NCI-H460 (cell line): Measurements from ENCODE around the gene NECTIN1. TPM values are rescaled to one million over a fixed set of nuclear protein-coding genes. Genes with fewer than 3 reads are reported as not detected.

Experiments
- DNase-seq: peaks from one replicate; pipeline ENCODE4 v3.0.0-alpha.2; 2016; ENCODE audit warnings: low read depth; ENCODE audit errors: extremely low read depth
- total RNA-seq: library from RNA; depleted of rRNA; stranded (reverse); fragments of >200 nt; shearing (Covaris generic); gene quantifications from 2 replicates; pipeline ENCODE4 v1.2.3, GENCODE V29; 2014

The NECTIN1 gene
- total RNA-seq, 1 experiment from 2014 or later = 2.8 TPM

DNA sequence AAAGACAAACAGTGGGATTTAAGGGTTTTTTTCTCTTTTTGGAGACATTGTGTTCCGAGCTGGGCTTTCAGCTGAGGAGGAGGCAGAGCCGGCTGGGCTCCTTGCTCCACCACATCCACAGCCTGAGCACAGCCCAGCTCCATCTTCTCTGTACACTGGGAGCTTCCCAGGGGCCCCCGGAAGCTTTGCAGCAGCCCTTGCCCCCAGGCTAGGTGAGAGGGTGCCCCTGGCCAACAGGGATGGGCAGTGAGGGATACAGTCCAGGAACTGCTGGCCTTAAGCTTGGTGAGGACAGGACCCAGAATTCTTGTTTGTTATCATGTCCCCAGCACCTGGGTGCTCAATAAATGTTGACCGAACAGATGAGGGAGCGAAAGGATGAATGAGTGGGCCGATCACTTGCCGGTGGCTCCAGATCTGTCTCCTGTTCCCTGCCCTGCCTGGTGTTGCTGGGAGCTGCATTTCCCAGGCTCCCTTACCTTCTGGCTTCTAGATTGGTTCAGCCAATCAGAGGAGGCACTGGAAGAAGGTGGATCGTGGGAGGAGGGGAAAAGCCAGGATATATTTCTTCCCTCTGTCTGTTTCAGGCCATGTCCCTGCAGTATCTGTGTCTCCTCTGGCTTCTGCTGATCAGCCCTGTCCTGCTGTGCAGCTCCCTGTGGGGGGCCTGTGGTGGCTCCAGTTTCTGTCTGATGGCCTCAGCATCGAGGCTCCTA, 26.5 kb upstream of the NECTIN1 start:
- no peak for DNase-seq

DNA sequence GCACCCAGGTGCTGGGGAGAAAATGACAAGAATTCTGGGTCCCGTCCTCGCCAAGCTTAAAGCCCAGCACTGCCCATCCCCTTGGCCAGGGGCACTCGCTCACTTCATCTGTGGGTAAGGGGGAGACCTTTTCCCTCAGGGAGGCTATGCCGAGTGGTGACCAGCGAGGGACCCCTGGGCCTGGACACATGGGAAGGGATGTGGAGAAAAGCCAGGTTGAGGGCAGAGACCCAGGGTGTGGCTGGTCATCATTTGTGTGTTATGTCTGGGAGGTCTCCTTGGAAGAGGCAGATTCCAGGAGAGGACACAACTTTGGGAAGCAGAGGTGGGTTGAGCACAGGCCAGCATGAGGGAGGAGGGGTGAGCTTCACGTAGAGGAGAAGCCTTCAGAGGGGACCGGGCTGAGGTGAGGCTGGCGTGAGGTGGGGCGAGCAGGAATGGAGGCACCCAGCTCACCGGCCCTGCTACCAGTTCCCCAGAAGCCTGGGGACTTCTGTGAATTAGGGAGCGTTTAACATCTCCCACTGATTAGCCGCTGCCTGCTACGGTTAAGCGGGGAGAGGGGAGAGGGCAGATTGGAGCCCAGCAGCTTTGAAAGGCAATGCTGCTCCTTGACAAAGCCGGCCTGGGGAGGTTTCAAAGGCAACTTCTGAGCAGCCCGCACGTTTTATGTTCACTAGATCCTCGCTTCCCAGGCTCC, 25.8 kb upstream of the NECTIN1 start:
- no peak for DNase-seq

DNA sequence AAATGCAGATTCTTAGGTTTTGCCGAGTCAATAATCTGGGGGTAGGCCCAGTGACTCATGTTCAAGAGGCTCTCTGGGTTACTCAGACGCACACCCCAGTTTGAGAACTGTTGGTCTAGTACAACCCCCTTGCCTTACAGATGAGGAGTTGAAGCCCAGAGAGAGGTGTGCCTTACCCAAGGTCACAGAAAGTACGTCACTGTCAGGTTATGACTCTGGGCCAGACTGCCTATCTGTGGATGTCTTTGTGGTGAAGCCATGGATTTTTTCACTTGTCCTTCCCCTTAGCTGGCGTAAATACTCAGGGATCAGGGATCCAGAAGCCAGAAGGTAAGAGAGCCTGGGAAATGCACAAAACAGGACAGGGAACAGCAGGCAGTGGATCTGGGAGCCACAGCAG, 25.2 kb upstream of the NECTIN1 start:
- no peak for DNase-seq

DNA sequence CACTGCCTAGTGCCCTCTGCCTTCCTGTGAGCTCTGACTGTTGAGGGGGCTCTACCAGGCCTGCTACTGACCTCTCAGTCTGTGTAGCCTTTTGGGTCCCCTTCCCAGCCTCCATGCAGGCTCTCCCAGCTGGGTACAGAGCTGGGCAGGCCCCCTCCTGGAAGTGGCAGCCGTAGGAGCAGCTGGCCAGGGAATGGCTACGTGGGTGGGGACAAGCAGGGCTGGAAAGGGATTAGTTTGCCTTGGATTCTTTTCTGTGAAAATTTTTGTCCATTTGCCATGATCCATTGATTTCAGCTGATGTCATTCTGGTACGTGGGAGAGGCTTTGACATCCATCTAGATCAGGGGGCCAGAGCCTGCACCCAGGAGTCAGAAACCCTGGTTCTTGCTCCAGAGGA, 23.9 kb upstream of the NECTIN1 start:
- no peak for DNase-seq

DNA sequence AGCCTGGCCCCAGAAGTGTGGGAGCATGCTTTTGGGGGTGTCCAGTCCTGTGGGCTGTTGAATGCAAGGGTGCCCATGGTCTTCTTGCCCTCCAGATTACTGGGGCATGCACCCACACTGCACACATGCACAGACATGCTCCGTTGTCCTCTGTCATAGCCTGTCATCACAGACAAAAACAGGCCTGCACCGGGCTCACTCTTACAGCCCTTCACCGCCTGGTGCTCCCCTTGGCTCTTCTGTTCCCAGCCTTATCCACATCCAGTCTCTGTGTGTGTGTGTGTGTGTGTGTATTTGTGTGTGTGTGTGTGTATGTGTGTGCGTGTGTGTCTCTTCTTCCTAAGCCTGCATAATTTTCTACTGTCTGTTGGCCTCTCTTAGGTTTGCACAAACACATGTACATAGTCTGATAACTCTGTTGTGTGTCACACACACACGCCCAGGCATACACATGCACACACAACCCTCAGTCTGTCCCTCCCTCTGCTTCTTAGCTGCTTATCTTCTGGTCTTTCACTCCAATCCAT, 23.4 kb upstream of the NECTIN1 start:
- DNase-seq = no peak

DNA sequence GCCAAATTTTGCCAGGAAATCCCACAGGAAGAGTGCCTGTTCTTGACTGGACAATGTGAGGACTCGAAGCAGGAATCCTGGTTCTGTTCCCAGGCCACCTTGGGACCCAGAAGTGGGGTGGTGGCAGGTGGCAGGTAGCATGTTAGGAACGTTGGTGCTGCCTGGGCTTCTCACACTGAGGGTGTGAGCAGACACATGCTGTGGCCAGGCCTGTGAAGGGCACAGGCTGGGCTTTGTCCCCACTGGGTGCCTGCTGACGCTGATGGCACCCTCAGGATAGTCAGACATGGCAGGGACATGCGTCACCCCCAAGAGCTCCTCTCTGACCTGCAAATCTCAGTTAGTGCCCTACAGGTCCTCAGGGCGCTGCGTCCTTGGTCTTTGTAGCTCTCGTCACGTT, 21.1 kb upstream of the NECTIN1 start:
- DNase-seq = no peak

DNA sequence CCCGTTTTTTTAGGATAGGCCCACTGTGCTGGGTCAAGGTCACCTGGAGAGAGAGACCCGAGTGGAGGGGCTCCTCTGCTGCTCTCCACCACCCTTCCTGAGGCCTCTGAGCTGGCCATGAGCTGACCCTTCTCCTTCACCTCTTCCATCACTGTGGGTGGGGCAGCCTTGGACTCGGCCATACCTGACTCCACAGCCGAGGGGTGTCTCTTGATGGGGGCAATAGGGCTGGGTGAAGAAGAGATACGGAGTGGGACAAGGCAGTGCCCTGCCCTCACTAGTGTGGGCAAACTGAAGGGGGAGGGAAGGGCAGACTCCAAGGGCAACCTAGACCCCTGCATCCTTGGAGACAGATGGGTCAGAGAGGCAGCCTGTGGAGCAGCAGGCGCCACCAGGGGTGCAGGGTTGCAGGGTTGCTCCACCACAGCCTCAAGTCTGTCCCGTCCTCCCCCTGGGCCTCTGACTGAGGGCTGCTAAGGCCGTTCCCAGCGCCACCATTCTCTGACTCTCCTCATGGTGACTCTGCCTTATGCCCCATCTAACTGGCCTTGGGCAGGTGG, 20.1 kb upstream of the NECTIN1 start:
- DNase-seq = no peak

DNA sequence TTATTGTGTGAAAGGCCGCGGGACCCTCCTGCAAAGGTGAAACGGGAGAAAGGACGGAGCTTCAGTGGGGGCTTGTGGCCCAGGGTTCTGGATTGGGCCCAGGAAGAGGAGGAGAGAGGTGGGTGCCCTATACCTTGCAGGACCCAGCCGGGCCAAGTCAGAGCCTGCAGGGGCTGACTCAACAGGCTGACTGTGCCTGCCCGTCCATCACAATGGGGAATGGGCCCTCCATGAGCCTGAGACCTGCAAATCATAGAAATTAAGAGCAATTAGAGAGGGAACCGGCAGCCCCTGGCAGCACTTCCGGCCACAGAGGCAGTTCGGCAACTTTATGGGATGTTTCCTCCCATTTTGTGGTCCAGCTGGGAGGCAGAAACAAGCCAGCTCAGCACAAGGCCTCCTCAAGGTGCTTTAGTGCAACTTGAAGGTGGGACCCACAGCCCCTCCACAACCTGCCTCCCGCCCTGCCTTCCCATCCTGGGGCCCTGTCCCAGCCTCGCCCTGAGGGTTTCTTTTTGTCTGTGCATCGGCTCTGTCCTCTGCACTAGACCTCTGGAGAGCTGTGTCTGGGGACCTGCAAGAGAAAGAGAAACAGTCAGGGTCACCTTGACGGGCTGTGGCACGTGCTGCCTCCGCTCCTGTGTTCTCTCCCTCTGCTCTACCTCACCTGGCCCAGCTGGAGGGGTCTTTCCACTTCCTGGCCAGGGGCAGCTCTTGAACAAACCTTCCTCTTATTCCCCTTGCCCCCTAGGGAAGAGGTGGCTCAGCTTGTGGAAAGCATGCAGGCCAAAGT, 19.1 kb upstream of the NECTIN1 start:
- DNase-seq = no peak

DNA sequence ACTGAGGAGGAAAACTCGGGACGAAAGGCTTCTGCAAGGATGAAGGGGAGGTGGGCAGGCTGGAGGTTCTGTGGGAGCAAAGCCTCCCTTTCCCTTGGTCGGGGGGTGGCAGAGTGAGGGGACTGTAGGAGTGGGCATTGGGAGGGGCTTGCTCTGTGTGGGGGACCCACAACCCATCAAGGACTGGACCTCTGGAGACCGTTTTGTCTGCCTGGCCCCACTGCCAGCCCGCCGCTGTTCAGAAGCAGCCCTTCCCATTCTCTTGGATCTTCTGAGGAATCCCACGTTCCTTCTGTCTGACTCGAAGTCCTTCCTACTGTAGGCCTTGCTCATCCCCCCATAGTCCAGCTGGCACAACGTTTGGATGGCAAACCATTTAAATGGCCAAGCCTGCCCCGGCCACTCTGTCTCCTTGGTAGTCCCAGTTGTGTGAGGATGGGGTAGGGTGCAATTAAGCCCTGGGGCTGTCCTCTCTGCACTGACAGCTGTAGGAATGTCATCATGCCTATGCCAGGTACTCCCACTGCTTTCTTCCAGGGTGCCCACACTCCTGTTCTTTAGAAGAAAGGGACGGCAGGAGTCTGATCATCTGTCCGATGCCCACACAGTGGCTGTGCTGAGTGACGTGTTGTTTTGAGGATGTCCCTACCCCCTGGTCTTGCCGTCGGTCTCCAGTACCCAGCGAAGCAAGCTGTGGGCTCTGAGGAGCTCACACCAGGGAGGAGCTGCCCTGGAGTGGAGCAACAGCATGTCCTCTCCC, 17.0 kb upstream of the NECTIN1 start:
- DNase-seq = no peak

DNA sequence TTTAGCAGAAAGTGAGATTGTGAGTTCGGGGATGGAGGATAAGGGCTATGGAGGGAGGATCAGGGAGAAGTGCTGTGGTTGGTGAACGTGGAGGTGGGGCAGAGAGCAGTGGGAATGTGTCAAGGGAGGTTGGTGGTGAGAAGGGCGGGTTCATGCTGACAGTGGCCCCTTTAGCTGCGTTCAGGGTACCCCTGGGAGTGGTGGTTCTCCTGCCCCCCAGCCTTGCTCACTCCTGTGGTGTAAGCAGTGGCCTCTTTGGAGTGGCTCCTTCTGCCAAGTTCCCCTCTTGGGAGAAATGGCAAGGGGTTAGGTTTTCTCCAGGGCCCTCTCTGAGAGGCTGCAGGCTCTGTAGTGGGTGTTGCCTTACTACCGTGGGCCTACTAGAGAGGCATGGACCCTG, 16.1 kb upstream of the NECTIN1 start:
- DNase-seq = no peak

DNA sequence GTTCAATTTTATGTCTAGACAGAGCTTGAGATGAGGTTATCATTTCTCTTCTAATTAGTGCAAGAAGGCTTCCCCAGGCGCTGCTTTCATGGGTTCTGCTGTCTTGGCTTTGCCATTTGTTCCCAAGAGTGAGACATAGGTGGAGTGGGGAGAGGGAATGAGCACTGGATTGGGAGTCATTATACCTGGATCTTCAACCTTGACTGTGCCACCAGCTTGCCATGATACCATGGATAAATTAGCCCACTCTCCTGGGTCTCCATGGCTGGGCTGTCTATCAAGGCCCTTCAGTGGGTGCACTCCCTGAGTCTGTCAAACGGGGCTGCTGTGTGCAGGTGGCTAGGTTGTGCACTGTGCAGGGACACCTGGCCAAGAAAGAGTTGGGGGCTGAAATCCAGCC, 15.6 kb upstream of the NECTIN1 start:
- DNase-seq = no peak

DNA sequence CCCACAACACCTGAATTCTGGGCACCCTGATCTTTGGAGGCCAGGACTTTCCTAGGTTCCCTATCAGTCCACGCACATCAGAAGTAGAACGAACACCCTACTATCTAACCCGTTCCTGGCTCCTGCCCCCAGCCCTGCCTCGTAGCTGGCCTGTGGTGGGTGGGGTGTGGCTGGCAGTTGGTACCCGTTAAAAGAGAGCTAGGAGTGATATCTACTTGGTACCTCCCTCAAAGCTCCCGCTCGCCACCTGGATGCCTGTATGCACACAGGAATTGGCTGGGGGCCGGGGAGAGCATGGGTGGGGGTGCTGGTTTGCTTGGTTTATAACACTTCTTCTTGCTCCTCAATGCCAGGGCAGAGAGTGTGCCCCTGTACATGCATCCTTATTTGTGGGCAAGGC, 14.0 kb upstream of the NECTIN1 start:
- DNase-seq = no peak

DNA sequence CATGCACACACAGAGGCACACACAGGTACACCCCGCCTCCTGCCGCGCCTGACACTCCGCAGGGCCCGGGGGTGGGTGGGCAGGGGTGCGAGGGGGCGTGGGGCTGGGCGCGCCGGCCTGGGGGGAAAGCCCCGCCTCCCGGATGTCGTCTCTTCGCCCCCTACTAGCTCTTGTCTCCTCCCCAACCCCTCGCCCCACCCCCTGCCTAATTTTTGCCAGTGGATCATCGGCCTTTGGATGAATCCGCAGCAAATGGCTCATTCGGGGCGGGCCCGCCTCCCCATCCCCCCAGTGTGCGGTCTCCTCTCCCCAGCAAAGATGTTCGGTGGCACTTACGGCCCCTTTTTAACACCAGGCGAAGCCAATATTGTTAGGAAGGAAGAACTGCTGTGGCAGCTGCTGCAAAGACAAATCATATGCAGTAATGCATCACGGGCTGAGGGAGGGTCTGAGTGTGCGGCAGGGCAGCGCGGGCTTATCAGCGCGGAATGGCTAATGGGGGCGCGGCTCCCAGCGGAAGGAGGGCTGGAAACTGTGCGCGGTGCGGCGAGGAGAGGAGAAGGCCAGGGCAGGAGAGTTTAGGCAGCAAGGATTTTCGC, 13.4 kb upstream of the NECTIN1 start:
- DNase-seq = no peak

DNA sequence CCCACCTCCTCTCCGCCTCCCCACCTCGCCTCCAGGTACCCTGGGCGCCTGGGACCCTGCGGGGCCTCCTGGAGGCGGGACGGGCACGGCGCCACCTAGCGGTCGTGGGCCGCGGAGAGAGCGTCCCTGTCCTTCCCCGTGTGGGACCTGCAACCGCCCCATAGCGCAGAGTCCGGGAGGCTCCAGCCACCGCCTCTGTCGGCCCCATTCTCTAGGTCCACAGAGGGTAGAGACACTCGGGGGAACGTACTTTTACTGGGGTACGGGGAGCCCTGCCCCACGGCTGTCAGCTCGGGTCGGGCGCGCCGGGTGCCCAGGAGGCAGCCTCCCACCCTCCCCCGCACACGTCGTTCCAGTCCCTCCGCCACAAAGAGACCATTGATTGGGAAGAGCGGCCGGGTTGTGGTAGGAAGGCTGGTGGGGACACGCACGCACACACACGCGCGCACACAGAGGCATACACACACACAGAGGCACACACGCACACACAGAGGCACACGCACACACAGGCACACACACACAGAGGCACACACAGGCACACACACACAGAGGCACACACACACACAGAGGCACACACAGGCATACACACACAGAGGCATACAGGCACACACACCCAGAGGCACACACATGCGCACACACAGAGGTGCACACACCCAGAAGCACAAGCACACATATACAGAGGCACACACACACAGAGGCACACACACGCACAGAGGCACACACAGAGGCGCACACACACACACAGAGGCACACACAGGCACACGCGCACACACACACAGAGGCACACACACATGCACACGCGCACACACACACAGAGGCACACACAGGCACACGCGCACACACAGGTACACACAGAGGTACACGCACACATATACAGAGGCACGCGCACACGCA, 12.6 kb upstream of the NECTIN1 start:
- DNase-seq = no peak

DNA sequence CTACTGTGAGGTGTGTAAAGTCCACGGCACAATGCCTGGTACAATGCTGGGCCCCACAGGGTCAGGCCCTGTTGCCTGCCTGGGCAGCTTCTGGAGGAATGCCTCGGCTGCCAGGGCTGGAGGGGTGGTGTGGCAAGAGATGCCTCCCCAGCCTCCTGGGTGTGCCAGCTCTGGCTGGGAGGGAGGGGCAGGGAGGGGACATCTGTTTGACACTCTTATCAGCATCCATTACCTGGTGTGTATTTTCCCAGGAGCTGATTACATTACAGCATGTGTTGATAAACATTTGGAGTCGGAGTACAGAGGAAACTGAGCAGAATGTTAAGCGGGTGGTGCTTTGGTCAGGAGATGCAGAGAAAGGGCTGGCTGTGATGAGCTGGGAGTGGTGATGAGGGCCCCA, 11.0 kb upstream of the NECTIN1 start:
- DNase-seq = no peak

DNA sequence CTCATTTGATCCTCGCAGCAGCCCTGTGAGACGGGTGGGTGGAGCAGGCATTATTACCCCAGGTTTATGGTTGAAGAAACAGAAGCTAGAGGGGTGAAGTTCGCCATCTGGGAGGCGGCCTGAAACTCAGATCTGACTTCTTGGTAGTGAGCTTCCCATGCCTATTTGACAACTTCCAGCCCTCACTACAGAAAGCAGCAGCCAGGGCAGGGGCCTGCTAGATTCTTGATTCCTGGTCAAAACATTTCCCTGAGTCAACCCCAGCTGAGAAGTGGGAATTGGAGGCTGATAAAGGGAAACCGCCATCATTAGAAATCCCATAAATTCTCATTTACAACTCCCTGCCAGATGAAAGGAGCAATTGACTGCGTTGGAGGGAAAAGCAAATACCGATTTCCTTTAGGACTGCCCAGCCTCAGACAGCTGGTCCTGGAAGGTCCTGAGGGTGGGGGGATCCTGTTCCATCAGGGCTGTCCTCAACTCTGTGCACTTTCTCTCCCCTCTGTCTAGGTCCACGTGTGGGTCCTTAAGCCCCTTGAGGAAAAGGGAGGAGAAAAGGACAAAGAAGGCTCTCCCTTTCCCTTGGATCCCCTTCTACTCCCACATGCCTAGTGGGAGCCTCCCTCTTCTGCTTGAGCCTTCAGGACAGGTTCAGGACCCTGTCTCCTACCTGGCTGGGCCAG, 10.2 kb upstream of the NECTIN1 start:
- no peak for DNase-seq

DNA sequence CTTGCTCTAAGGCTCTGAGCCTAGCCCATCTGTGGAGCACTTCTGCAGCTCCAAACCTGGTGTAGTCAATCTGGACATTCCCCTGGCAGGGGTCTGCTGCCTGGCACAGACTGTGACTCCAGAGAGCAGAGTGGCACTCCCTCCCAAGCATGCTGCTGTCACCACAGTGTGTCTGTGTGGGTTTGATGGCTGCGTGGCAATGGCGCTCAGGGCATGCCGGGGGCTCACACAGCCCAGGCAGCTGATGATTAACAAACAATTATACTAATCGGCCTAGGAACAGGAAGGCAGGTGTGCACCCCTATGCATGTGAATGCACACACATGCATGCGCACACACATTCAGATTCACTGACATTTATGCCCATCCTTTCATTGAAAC, 9.0 kb upstream of the NECTIN1 start:
- DNase-seq = no peak

DNA sequence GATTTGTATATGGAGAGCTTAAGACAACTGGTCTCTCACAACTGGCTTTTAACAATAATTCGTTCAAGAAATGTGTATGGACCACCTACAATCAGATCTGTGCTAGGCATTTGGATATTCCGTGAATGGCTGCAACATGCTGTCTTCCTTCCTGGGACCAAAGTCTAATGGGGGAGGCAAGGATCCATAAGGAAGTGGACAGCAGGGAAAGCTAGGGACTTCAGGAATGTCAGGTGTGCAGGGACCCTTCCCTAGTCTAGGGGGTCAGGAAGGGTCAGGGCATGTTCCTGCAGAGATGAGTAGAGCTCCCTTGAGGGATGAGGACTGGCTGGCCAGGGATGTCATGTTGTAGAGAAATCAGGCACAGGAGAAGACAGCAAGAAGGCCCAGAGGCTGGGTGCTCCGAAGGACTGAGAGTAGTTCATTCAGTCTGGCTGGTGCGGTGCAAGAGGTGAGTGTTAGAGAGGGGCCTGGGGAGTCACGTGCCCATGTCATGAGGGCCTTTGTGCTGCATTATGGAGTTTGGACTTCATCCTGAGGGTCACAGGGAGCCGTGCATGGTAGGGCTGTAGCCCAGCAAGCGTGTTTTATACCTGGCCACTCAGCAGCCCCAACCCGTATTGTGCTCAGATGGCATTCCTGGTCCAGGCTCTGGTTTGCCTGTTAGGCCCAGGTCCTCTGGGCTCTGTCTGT, 8.5 kb upstream of the NECTIN1 start:
- no peak for DNase-seq
